Tibial nerve (tissue), 4 donors: Measurements from ENCODE around the gene SIK2.

Experiments used
- EP300 ChIP-seq, 2 donors: sonication (generic); formaldehyde crosslinking; IDR thresholded peaks; one replicate each; pipeline ENCODE4 v1.6.1; 2017; ENCODE audit warnings: antibody characterized with exemption in 2 of 2, mild to moderate bottlenecking in 1 of 2
- POLR2A ChIP-seq, 2 donors: fragments of 450-650 bp; IDR thresholded peaks; one replicate each; pipeline ENCODE4 v1.6.1; 2017; ENCODE audit warnings: antibody characterized with exemption in 2 of 2, mild to moderate bottlenecking in 2 of 2, moderate library complexity in 2 of 2
- TF ChIP-seq, protein P1 (sequence below), 5 experiments: fragments of 200-600 bp in 3 of 5; fragments of 450-650 bp in 2 of 5; sonication (generic) in 3 of 5; IDR thresholded peaks; one replicate each; pipeline ENCODE4 v1.5.1; 2016 to 2019; ENCODE audit warnings: antibody characterized with exemption in 5 of 5, mild to moderate bottlenecking in 3 of 5, moderate library complexity in 2 of 5

DNA sequence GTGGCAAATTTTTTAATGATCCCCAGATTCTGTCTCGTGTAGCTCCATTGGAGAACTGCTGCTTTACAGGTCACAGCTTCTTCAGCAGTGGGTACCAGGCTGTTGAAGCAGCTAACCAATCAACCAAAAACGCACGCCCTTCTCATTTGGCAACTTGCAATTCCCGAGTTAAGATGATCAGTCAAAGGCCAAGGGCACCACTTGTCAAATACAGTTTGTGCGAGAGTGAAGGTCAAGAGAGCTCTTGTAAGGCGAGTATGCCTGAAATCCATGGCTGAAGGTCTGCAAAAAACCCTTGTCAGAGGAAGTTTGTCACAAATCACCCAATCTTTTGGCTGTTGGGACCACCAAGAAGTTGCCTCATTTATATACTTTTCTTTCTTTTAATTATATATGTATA, 176.9 kb downstream of the SIK2 start:
- TF ChIP-seq POLR2A (IDR thresholded peaks at IDR 0.05) (no peak), EP300 (IDR thresholded peaks at IDR 0.05) (no peak)
- TF ChIP-seq, protein P1, sequence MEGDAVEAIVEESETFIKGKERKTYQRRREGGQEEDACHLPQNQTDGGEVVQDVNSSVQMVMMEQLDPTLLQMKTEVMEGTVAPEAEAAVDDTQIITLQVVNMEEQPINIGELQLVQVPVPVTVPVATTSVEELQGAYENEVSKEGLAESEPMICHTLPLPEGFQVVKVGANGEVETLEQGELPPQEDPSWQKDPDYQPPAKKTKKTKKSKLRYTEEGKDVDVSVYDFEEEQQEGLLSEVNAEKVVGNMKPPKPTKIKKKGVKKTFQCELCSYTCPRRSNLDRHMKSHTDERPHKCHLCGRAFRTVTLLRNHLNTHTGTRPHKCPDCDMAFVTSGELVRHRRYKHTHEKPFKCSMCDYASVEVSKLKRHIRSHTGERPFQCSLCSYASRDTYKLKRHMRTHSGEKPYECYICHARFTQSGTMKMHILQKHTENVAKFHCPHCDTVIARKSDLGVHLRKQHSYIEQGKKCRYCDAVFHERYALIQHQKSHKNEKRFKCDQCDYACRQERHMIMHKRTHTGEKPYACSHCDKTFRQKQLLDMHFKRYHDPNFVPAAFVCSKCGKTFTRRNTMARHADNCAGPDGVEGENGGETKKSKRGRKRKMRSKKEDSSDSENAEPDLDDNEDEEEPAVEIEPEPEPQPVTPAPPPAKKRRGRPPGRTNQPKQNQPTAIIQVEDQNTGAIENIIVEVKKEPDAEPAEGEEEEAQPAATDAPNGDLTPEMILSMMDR (IDR thresholded peaks at IDR 0.05), result no peak
